ENCODE data around the gene RALGPS2. TPM values are rescaled to one million over a fixed set of nuclear protein-coding genes. Genes with fewer than 3 reads are reported as not detected.

Gene RALGPS2
- polyA plus RNA-seq, 1 donor: 25.5 TPM

GRCh38 chr1:178908358-178908757, 183.3 kb downstream of the RALGPS2 start:
- DNase-seq: no peak
- H3K4me3 ChIP-seq (ENCODE audit: low read length): no peak overlapping the region
- no peaks in the 10 kb centered on the region for H3K9me3 ChIP-seq (ENCODE audit: control insufficient read depth, low read depth, low read length)
- no peaks in the 10 kb centered on the region for H3K4me1 ChIP-seq (ENCODE audit: control insufficient read depth, insufficient read depth, low read length)
- peaks cover 14% of the 10 kb centered on the region for H3K36me3 ChIP-seq (ENCODE audit: control insufficient read depth, insufficient read depth, low read length)
- WGBS (ENCODE audit: insufficient coverage, low lambda C conversion rate): 100% methylated on average over 1 of the region's 1 CpG
- no peaks in the 10 kb centered on the region for H3K27me3 ChIP-seq (ENCODE audit: control insufficient read depth, insufficient read depth, low read length)
- no peak overlapping the region for H3K27ac ChIP-seq (ENCODE audit: low read length)

GRCh38 chr1:178910023-178910422, 185.0 kb downstream of the RALGPS2 start:
- no peak for DNase-seq
- WGBS (ENCODE audit: insufficient coverage, low lambda C conversion rate): no CpG with 5 or more reads among the region's 1 CpG
- Histone ChIP-seq H3K36me3 (ENCODE audit: control insufficient read depth, insufficient read depth, low read length) (peaks cover 23% of the 10 kb centered on the region), H3K27ac (ENCODE audit: low read length) (no peak overlapping the region), H3K4me1 (ENCODE audit: control insufficient read depth, insufficient read depth, low read length) (no peaks in the 10 kb centered on the region), H3K9me3 (ENCODE audit: control insufficient read depth, low read depth, low read length) (no peaks in the 10 kb centered on the region), H3K4me3 (ENCODE audit: low read length) (no peak overlapping the region), H3K27me3 (ENCODE audit: control insufficient read depth, insufficient read depth, low read length) (no peaks in the 10 kb centered on the region)

DNA sequence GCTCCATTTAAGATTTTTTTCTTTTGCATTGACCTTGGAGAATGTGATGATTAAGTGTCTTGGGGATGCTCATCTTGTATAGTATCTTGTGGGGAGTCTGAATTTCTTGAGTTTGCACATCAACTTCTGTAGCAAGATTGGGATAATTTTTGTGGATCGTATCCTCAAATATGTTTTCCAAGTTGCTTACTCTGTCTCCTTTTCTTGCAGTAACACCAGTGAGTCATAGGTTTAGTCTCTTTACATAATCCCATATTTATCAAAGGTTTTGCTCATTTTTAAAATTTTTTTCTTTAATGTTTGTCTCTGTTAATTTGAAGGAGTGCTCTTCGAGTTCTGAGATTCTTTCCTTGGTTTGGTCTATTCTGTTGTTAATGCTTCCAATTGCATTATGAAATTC, 187.6 kb downstream of the RALGPS2 start:
- no peaks in the 10 kb centered on the region for H3K4me1 ChIP-seq (ENCODE audit: control insufficient read depth, insufficient read depth, low read length)
- H3K9me3 ChIP-seq (ENCODE audit: control insufficient read depth, low read depth, low read length): no peaks in the 10 kb centered on the region
- no peak for DNase-seq
- H3K4me3 ChIP-seq (ENCODE audit: low read length): no peak overlapping the region
- H3K27me3 ChIP-seq (ENCODE audit: control insufficient read depth, insufficient read depth, low read length): no peaks in the 10 kb centered on the region
- 100% methylated on average over 1 of the region's 2 CpGs for WGBS (ENCODE audit: insufficient coverage, low lambda C conversion rate)
- H3K27ac ChIP-seq (ENCODE audit: low read length): no peak overlapping the region
- peaks cover 23% of the 10 kb centered on the region for H3K36me3 ChIP-seq (ENCODE audit: control insufficient read depth, insufficient read depth, low read length)

- no peaks in the 10 kb centered on the region for H3K4me1 ChIP-seq (ENCODE audit: control insufficient read depth, insufficient read depth, low read length)
- no peaks in the 10 kb centered on the region for H3K27me3 ChIP-seq (ENCODE audit: control insufficient read depth, insufficient read depth, low read length)
- no peak overlapping the region for H3K27ac ChIP-seq (ENCODE audit: low read length)
- no peak for DNase-seq
- H3K4me3 ChIP-seq (ENCODE audit: low read length): no peak overlapping the region
- H3K36me3 ChIP-seq (ENCODE audit: control insufficient read depth, insufficient read depth, low read length): peaks cover 15% of the 10 kb centered on the region
- H3K9me3 ChIP-seq (ENCODE audit: control insufficient read depth, low read depth, low read length): no peaks in the 10 kb centered on the region
- 80% methylated on average over 1 of the region's 5 CpGs for WGBS (ENCODE audit: insufficient coverage, low lambda C conversion rate)
These were observed 191.6 kb downstream of the RALGPS2 start for GRCh38 chr1:178916448-178917174.

DNA sequence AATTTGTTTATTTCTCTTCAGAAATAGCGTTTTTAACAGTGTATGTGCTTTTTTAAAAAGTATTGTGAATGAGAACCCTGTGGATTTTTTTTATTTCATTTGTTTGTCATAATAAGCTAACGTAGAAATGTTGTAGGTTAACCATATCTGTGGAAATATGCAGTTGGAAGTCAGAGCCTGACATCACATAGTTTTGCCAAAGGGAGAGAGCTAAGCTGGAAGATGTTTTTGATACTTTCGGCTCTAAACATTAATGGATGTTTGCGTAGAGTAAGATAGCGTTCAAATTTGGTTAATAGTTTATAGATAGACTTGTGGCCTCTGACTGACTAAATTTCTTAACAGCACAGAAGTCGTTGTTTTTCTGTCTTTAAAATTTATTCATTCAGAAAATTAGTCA, 193.3 kb downstream of the RALGPS2 start:
- Histone ChIP-seq H3K9me3 (ENCODE audit: control insufficient read depth, low read depth, low read length) (no peaks in the 10 kb centered on the region), H3K4me3 (ENCODE audit: low read length) (no peak overlapping the region), H3K27me3 (ENCODE audit: control insufficient read depth, insufficient read depth, low read length) (no peaks in the 10 kb centered on the region), H3K27ac (ENCODE audit: low read length) (no peak overlapping the region), H3K4me1 (ENCODE audit: control insufficient read depth, insufficient read depth, low read length) (no peaks in the 10 kb centered on the region), H3K36me3 (ENCODE audit: control insufficient read depth, insufficient read depth, low read length) (peaks cover 15% of the 10 kb centered on the region)
- 91% methylated on average over 4 of the region's 6 CpGs for WGBS (ENCODE audit: insufficient coverage, low lambda C conversion rate)
- no peak for DNase-seq

GRCh38 chr1:178918955-178919354, 193.9 kb downstream of the RALGPS2 start:
- Histone ChIP-seq H3K4me3 (ENCODE audit: low read length) (no peak overlapping the region), H3K27ac (ENCODE audit: low read length) (no peak overlapping the region), H3K27me3 (ENCODE audit: control insufficient read depth, insufficient read depth, low read length) (no peaks in the 10 kb centered on the region), H3K36me3 (ENCODE audit: control insufficient read depth, insufficient read depth, low read length) (peaks cover 11% of the 10 kb centered on the region), H3K9me3 (ENCODE audit: control insufficient read depth, low read depth, low read length) (no peaks in the 10 kb centered on the region), H3K4me1 (ENCODE audit: control insufficient read depth, insufficient read depth, low read length) (no peaks in the 10 kb centered on the region)
- no peak for DNase-seq
- no CpG with 5 or more reads among the region's 2 CpGs for WGBS (ENCODE audit: insufficient coverage, low lambda C conversion rate)

DNA sequence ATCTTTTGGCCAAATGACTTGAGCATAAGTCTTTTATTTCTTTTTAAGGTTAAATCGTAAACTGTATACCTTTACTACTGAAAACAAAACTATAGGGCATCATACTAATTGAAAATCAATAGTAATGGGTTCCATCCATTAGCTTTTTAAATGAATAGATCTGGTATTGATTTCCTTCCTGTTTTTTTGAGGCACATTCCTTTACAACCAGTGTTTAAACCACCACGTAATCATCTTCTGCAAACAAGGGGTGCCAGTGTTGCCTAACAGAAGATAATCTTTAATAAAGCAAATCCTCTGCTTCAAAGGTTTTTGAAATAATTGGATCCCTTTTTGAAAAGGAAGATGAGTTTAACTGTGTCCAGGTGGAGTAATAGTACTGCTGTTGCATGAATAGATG, 194.5 kb downstream of the RALGPS2 start:
- no peaks in the 10 kb centered on the region for H3K27me3 ChIP-seq (ENCODE audit: control insufficient read depth, insufficient read depth, low read length)
- no peaks in the 10 kb centered on the region for H3K9me3 ChIP-seq (ENCODE audit: control insufficient read depth, low read depth, low read length)
- DNase-seq: no peak
- peaks cover 6% of the 10 kb centered on the region for H3K36me3 ChIP-seq (ENCODE audit: control insufficient read depth, insufficient read depth, low read length)
- WGBS (ENCODE audit: insufficient coverage, low lambda C conversion rate): 86% methylated on average over 1 of the region's 2 CpGs
- no peak overlapping the region for H3K4me3 ChIP-seq (ENCODE audit: low read length)
- H3K4me1 ChIP-seq (ENCODE audit: control insufficient read depth, insufficient read depth, low read length): no peaks in the 10 kb centered on the region
- H3K27ac ChIP-seq (ENCODE audit: low read length): no peak overlapping the region

- WGBS (ENCODE audit: insufficient coverage, low lambda C conversion rate): no CpG with 5 or more reads among the region's 2 CpGs
- no peak overlapping the region for H3K27ac ChIP-seq (ENCODE audit: low read length)
- no peak for DNase-seq
- no peaks in the 10 kb centered on the region for H3K9me3 ChIP-seq (ENCODE audit: control insufficient read depth, low read depth, low read length)
- H3K27me3 ChIP-seq (ENCODE audit: control insufficient read depth, insufficient read depth, low read length): no peaks in the 10 kb centered on the region
- H3K4me3 ChIP-seq (ENCODE audit: low read length): no peak overlapping the region
- H3K4me1 ChIP-seq (ENCODE audit: control insufficient read depth, insufficient read depth, low read length): no peaks in the 10 kb centered on the region
- H3K36me3 ChIP-seq (ENCODE audit: control insufficient read depth, insufficient read depth, low read length): peaks cover under 1% of the 10 kb centered on the region
These were observed 196.5 kb downstream of the RALGPS2 start for GRCh38 chr1:178921499-178921898.

DNA sequence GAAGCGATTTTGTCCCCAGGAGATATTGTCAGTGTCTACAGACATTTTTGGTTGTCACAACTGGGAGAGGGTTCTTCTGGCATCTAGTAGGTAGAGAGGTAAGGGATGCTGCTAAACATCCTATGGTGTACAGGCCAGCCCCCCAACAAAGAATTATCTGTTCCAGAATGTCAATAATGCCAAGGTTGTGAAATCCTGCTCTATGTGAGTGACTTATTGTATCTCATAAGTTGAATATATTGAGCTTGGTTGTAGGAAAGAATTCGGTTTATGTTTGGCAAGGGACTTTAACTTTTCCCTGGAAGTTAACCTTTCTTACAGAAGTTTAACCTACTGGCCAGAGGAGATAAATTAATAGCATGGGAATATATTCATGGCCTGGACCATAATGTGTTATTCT, 198.5 kb downstream of the RALGPS2 start:
- WGBS (ENCODE audit: insufficient coverage, low lambda C conversion rate): no CpG with 5 or more reads among the region's 2 CpGs
- Histone ChIP-seq H3K9me3 (ENCODE audit: control insufficient read depth, low read depth, low read length) (no peaks in the 10 kb centered on the region), H3K4me1 (ENCODE audit: control insufficient read depth, insufficient read depth, low read length) (no peaks in the 10 kb centered on the region), H3K27me3 (ENCODE audit: control insufficient read depth, insufficient read depth, low read length) (no peaks in the 10 kb centered on the region), H3K36me3 (ENCODE audit: control insufficient read depth, insufficient read depth, low read length) (no peaks in the 10 kb centered on the region), H3K27ac (ENCODE audit: low read length) (no peak overlapping the region), H3K4me3 (ENCODE audit: low read length) (no peak overlapping the region)
- DNase-seq: no peak

DNA sequence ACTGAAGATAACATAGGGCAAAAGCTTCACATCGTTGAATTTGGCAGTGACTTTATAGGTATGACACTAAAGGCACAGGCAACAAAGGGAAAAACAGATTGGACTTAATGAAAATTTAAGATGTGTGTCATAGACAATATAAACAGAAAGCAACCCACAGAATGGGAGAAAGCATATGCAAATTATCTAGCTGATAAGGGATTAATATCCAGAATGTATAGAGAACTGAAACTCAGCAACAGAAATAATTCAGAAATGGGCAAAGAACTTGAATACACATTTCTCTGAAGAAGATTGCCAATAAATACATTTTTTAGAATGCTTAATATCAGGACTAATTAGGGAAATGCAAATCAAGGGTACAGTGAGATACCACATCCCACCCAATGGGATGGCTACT, 201.0 kb downstream of the RALGPS2 start:
- Histone ChIP-seq H3K9me3 (ENCODE audit: control insufficient read depth, low read depth, low read length) (no peaks in the 10 kb centered on the region), H3K27me3 (ENCODE audit: control insufficient read depth, insufficient read depth, low read length) (no peaks in the 10 kb centered on the region), H3K4me1 (ENCODE audit: control insufficient read depth, insufficient read depth, low read length) (no peaks in the 10 kb centered on the region), H3K4me3 (ENCODE audit: low read length) (no peak overlapping the region), H3K36me3 (ENCODE audit: control insufficient read depth, insufficient read depth, low read length) (no peaks in the 10 kb centered on the region), H3K27ac (ENCODE audit: low read length) (no peak overlapping the region)
- WGBS (ENCODE audit: insufficient coverage, low lambda C conversion rate): 100% methylated on average over 1 of the region's 1 CpG
- DNase-seq: no peak

GRCh38 chr1:178927003-178927402, 202.0 kb downstream of the RALGPS2 start:
- H3K4me3 ChIP-seq (ENCODE audit: low read length): no peak overlapping the region
- DNase-seq: no peak
- peaks cover 4% of the 10 kb centered on the region for H3K4me1 ChIP-seq (ENCODE audit: control insufficient read depth, insufficient read depth, low read length)
- H3K9me3 ChIP-seq (ENCODE audit: control insufficient read depth, low read depth, low read length): no peaks in the 10 kb centered on the region
- no peaks in the 10 kb centered on the region for H3K27me3 ChIP-seq (ENCODE audit: control insufficient read depth, insufficient read depth, low read length)
- no CpG with 5 or more reads among the region's 4 CpGs for WGBS (ENCODE audit: insufficient coverage, low lambda C conversion rate)
- no peaks in the 10 kb centered on the region for H3K36me3 ChIP-seq (ENCODE audit: control insufficient read depth, insufficient read depth, low read length)
- no peak overlapping the region for H3K27ac ChIP-seq (ENCODE audit: low read length)
